Measurements from ENCODE around the gene CACNA2D2. TPM values are rescaled to one million over a fixed set of nuclear protein-coding genes. Genes with fewer than 3 reads are reported as not detected.

Gene CACNA2D2
- total RNA-seq, 1 donor from 2014 or later, result 19.4 TPM

DNA sequence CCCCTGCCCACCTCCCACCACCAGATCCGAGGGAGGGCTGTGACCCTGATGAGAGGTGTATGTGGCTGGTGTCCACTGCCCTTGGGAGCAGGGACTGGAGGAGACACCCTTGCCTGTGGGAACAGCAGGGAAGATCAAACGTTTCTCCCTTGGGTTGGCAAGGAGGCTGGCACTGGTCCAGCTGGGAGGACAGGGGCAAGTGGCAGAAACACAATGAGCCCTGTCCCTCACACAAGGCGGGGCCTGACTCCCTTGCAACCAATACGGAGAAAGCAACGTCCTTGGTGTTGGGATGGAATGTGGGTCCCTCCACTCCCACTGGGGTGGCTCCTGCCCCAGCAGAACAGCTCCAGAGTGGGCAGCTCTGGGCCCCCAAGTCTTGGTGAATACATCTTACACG, 186.1 kb downstream of the CACNA2D2 start:
- DNase-seq (ENCODE audit: extremely low spot score, unreplicated experiment), result no peak
- peak overlapping the region; percentile 100 for H3K27ac Mint-ChIP-seq
- H3K9me3 Mint-ChIP-seq, result no peaks in the 10 kb centered on the region
- no peaks in the 10 kb centered on the region for H3K27me3 Mint-ChIP-seq
- H3K4me1 Mint-ChIP-seq (ENCODE audit: unreplicated experiment), result peaks cover 32% of the 10 kb centered on the region
- H3K4me3 Mint-ChIP-seq, result peak overlapping the region; percentile 81
- H3K36me3 Mint-ChIP-seq, result peaks cover 22% of the 10 kb centered on the region
- TF ChIP-seq CTCF (conservative IDR thresholded peaks at IDR 0.05), result no peak

GRCh38 chr3:50316657-50317242, 186.7 kb downstream of the CACNA2D2 start:
- DNase-seq (ENCODE audit: extremely low spot score, unreplicated experiment), result no peak
- Mint-ChIP-seq H3K4me3 (peak overlapping the region; percentile 81), H3K27me3 (no peaks in the 10 kb centered on the region), H3K9me3 (no peaks in the 10 kb centered on the region), H3K36me3 (peaks cover 22% of the 10 kb centered on the region), H3K27ac (peak overlapping the region; percentile 100), H3K4me1 (ENCODE audit: unreplicated experiment) (peaks cover 32% of the 10 kb centered on the region)
- no peak for TF ChIP-seq CTCF (conservative IDR thresholded peaks at IDR 0.05)

DNA sequence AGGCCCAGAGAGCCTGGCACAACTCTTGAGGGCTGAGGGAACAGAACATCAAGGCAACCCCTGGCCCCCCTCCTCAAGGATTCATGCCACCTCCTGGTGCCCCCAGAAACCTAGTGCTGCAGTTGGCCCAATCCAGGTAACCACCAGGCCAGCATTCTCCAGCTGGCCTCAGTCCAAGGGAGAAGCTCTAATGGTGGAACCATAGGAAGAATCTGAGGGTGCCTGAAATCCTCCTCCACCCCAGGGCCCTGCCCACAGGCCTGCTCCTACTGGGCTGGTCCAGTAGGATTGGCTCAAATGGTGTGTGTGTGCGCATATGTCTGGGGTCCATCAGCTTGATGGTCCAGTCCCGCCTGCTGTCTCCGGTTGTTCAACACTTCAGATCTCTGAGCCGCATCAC, 188.6 kb downstream of the CACNA2D2 start:
- Mint-ChIP-seq H3K27me3 (no peaks in the 10 kb centered on the region), H3K27ac (peak overlapping the region; percentile 53), H3K4me1 (ENCODE audit: unreplicated experiment) (peaks cover 27% of the 10 kb centered on the region), H3K9me3 (no peaks in the 10 kb centered on the region), H3K4me3 (peak overlapping the region; percentile 30), H3K36me3 (peaks cover 24% of the 10 kb centered on the region)
- DNase-seq (ENCODE audit: extremely low spot score, unreplicated experiment), result no peak
- TF ChIP-seq CTCF (conservative IDR thresholded peaks at IDR 0.05), result no peak

DNA sequence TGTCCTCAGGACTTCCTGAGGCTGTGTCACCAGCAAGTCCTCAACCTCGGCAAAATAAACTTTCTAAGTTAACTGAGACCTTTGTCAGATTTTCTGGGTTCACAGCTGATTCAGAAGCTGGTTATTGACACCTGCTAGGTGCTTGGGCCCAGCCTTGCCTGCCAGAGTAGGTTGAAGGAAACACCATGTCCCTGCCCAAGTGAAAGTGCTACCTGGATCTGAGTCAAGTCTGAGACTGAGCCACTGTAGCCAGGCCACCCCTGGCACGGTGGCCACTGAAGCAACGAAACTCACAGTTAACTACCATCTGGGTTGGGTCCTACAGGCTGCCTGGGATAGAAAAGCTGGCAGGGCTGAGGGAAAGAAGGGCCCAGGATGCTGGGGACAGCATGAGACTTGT, 189.1 kb downstream of the CACNA2D2 start:
- Mint-ChIP-seq H3K4me3 (no peak overlapping the region), H3K27ac (peak overlapping the region; percentile 10), H3K4me1 (ENCODE audit: unreplicated experiment) (peaks cover 26% of the 10 kb centered on the region), H3K27me3 (no peaks in the 10 kb centered on the region), H3K9me3 (no peaks in the 10 kb centered on the region), H3K36me3 (peaks cover 29% of the 10 kb centered on the region)
- no peak for TF ChIP-seq CTCF (conservative IDR thresholded peaks at IDR 0.05)
- DNase-seq (ENCODE audit: extremely low spot score, unreplicated experiment), result no peak

Other genes with a start within 250 kb of the CACNA2D2 start
- gene SEMA3B, start 234.5 kb downstream of the CACNA2D2 start, total RNA-seq (ENCODE audit: low replicate concordance), result 18.4 and 34.8 TPM in 2 replicates
- not detected in 2 replicates for gene LSMEM2, start 224.5 kb downstream of the CACNA2D2 start, total RNA-seq (ENCODE audit: low replicate concordance)
- 60.9 and 80.5 TPM in 2 replicates for gene IFRD2, start 211.2 kb downstream of the CACNA2D2 start, total RNA-seq (ENCODE audit: low replicate concordance)
- 2.9 and 4.0 TPM in 2 replicates for gene HYAL3, start 204.2 kb downstream of the CACNA2D2 start, total RNA-seq (ENCODE audit: low replicate concordance)
- gene NAA80, start 204.2 kb downstream of the CACNA2D2 start, total RNA-seq (ENCODE audit: low replicate concordance), result 12.9 and 13.0 TPM in 2 replicates
- gene HYAL1, start 200.1 kb downstream of the CACNA2D2 start, total RNA-seq (ENCODE audit: low replicate concordance), result 2.3 and 3.7 TPM in 2 replicates
- 46.6 and 52.5 TPM in 2 replicates for gene HYAL2, start 180.9 kb downstream of the CACNA2D2 start, total RNA-seq (ENCODE audit: low replicate concordance)
- 24.9 and 39.0 TPM in 2 replicates for gene TUSC2, start 175.4 kb downstream of the CACNA2D2 start, total RNA-seq (ENCODE audit: low replicate concordance)
- 13.7 and 13.8 TPM in 2 replicates for gene RASSF1, start 162.8 kb downstream of the CACNA2D2 start, total RNA-seq (ENCODE audit: low replicate concordance)
- 1.8 and 13.4 TPM in 2 replicates for gene ZMYND10, start 157.9 kb downstream of the CACNA2D2 start, total RNA-seq (ENCODE audit: low replicate concordance)
- 20.3 and 27.9 TPM in 2 replicates for gene NPRL2, start 152.9 kb downstream of the CACNA2D2 start, total RNA-seq (ENCODE audit: low replicate concordance)
- gene CYB561D2, start 152.8 kb downstream of the CACNA2D2 start, total RNA-seq (ENCODE audit: low replicate concordance), result 10.1 and 15.9 TPM in 2 replicates
- gene TMEM115, start 144.1 kb downstream of the CACNA2D2 start, total RNA-seq (ENCODE audit: low replicate concordance), result 42.7 and 44.4 TPM in 2 replicates
- gene C3orf18, start 64.1 kb upstream of the CACNA2D2 start, total RNA-seq (ENCODE audit: low replicate concordance), result 1.9 and 11.9 TPM in 2 replicates
- gene HEMK1, start 65.9 kb upstream of the CACNA2D2 start, total RNA-seq (ENCODE audit: low replicate concordance), result 20.2 and 29.9 TPM in 2 replicates
- 4.1 and 7.0 TPM in 2 replicates for gene CISH, start 108.1 kb upstream of the CACNA2D2 start, total RNA-seq (ENCODE audit: low replicate concordance)
- gene MAPKAPK3, start 113.5 kb upstream of the CACNA2D2 start, total RNA-seq (ENCODE audit: low replicate concordance), result 40.3 and 47.0 TPM in 2 replicates
- 5.9 and 15.4 TPM in 2 replicates for gene DOCK3, start 171.3 kb upstream of the CACNA2D2 start, total RNA-seq (ENCODE audit: low replicate concordance)